HG03469 (cell line): ENCODE measurements around the gene PDE4D.
"Not testable (repeated sequence)": the region's sequence is repeated elsewhere in the genome, so short reads cannot be mapped to it uniquely, and the experiment has no call there.

Experiments used
- ATAC-seq: cut with Tn5 transposase; IDR thresholded peaks from one replicate; pipeline ENCODE4 v1.9.1; 2021; ENCODE audit warnings: mild to moderate bottlenecking, moderate library complexity, moderate number of reproducible peaks; ENCODE audit not compliant: unreplicated experiment

Gene PDE4D

GRCh38 chr5:59393585-59394420 is 499.7 kb downstream of the PDE4D start:
- no peak for ATAC-seq

GRCh38 chr5:59391576-59391975 is 501.9 kb downstream of the PDE4D start:
- no peak for ATAC-seq

GRCh38 chr5:59390989-59391388 is 502.5 kb downstream of the PDE4D start:
- ATAC-seq: no peak

- no peak for ATAC-seq
Observed at GRCh38 chr5:59390074-59390659, 503.4 kb downstream of the PDE4D start.

GRCh38 chr5:59387127-59387526 is 506.4 kb downstream of the PDE4D start:
- no peak for ATAC-seq

GRCh38 chr5:59385700-59386099 is 507.8 kb downstream of the PDE4D start:
- no peak for ATAC-seq

GRCh38 chr5:59380350-59380951 is 513.1 kb downstream of the PDE4D start:
- peak; percentile 96 for ATAC-seq

GRCh38 chr5:59374036-59374435 is 519.5 kb downstream of the PDE4D start:
- ATAC-seq: not testable (repeated sequence)

- no peak for ATAC-seq
Observed at GRCh38 chr5:59371525-59372127, 521.9 kb downstream of the PDE4D start.

- ATAC-seq: no peak
Observed at GRCh38 chr5:59368951-59369350, 524.6 kb downstream of the PDE4D start.

- ATAC-seq: no peak
Observed at GRCh38 chr5:59367791-59368394, 525.6 kb downstream of the PDE4D start.

- no peak for ATAC-seq
Observed at GRCh38 chr5:59366784-59367183, 526.7 kb downstream of the PDE4D start.

GRCh38 chr5:59362438-59362837 is 531.1 kb downstream of the PDE4D start:
- no peak for ATAC-seq

GRCh38 chr5:59361454-59361853 is 532.1 kb downstream of the PDE4D start:
- ATAC-seq: no peak

- no peak for ATAC-seq
Observed at GRCh38 chr5:59360130-59360555, 533.4 kb downstream of the PDE4D start.

GRCh38 chr5:59358005-59358861 is 535.3 kb downstream of the PDE4D start:
- no peak for ATAC-seq

- ATAC-seq: no peak
Observed at GRCh38 chr5:59357381-59357977, 536.0 kb downstream of the PDE4D start.

- ATAC-seq: no peak
Observed at GRCh38 chr5:59356813-59357380, 536.6 kb downstream of the PDE4D start.

- no peak for ATAC-seq
Observed at GRCh38 chr5:59354811-59355210, 538.7 kb downstream of the PDE4D start.
